ENCODE data around the gene ARL4D. TPM values are rescaled to one million over a fixed set of nuclear protein-coding genes. Genes with fewer than 3 reads are reported as not detected.
"Not testable (repeated sequence)": the region's sequence is repeated elsewhere in the genome, so short reads cannot be mapped to it uniquely, and the experiment has no call there.

Gene ARL4D
- total and polyA plus RNA-seq, 2 donors (not counting 1 experiment from before 2014, with no cell fraction given): 11.3 to 14.5 TPM

DNA sequence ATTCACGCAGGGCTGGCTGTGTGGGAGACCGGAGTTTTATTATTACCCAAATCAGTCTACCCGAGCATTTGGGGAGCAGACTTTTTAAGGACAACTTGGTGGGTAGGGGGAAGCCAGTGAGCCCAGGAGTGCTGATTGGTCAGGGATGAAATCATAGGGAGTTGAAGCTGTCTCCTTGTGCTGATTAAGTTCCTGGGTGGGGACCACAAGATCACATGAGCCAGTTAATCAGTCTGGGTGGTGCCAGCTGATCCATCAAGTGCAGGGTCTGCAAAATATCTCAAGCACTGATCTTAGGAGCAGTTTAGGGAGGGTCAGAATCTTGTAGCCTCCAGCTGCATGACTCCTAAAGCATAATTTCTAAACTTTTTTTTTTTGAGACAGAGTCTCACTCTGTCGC lies 22.9 kb upstream of the ARL4D start:
- ATAC-seq (ENCODE audit: low read depth); H3K4me3 Mint-ChIP-seq; H3K36me3 ChIP-seq (replicated peaks in 1 of 2; ENCODE audit: control extremely low read depth in 1 of 2, control insufficient read depth in 1 of 2, extremely low read depth in 1 of 2, insufficient read depth in 2 of 2, low read length in 1 of 2); H3K4me3 ChIP-seq (ENCODE audit: control extremely low read depth in 1 of 5, extremely low read depth in 1 of 5, insufficient read depth in 1 of 5, low read depth in 2 of 5, low read length in 4 of 5); H3K9ac ChIP-seq (ENCODE audit: low read length); H3K27ac ChIP-seq (ENCODE audit: low read length in 2 of 2); H3K27me3 ChIP-seq (replicated peaks in 1 of 4; ENCODE audit: control extremely low read depth in 1 of 4, control insufficient read depth in 3 of 4, insufficient read depth in 4 of 4, low read length in 3 of 4); H3K9me3 Mint-ChIP-seq (ENCODE audit: insufficient read depth); H3K27ac Mint-ChIP-seq; intact Hi-C loops (cut with micrococcal nuclease); DNase-seq; H4K20me1 ChIP-seq (ENCODE audit: control insufficient read depth, insufficient read depth, low read length, poor library complexity, severe bottlenecking); H3K79me2 ChIP-seq (ENCODE audit: control insufficient read depth, insufficient read depth, low read length); H2AFZ ChIP-seq (ENCODE audit: insufficient read depth, low read depth, low read length, poor library complexity, severe bottlenecking); H3K4me2 ChIP-seq (replicated peaks; ENCODE audit: low read depth, low read length, poor library complexity, severe bottlenecking); H3K27me3 Mint-ChIP-seq: not testable (repeated sequence)
- CTCF ChIA-PET: interaction anchor here (1.1 to 1.7 kb wide), 2 partner anchors 18 to 95 kb away, joined by 4 to 8 read pairs; no protein-coding TSS in a partner anchor
- peaks cover 4 to 22% (median 13%) of the 10 kb centered on the region in 3 donors for H3K9me3 ChIP-seq (ENCODE audit: control extremely low read depth in 1 of 3, control insufficient read depth in 2 of 3, insufficient read depth in 1 of 3, low read length in 2 of 3)
- POLR2A ChIA-PET: interaction anchor here (0.6 to 1.4 kb wide), 5 partner anchors 8 to 1088 kb away, joined by 3 to 7 read pairs (median 5); partner anchors contain the start of gene STAT5A
- 100% methylated on average over 1 of the region's 4 CpGs for WGBS (ENCODE audit: insufficient coverage)
- peaks cover 25 to 33% of the 10 kb centered on the region in 2 donors for H3K4me1 ChIP-seq (ENCODE audit: control insufficient read depth in 2 of 2, insufficient read depth in 2 of 2, low read length in 2 of 2)
- H3K4me1 Mint-ChIP-seq: peaks cover 36% of the 10 kb centered on the region

DNA sequence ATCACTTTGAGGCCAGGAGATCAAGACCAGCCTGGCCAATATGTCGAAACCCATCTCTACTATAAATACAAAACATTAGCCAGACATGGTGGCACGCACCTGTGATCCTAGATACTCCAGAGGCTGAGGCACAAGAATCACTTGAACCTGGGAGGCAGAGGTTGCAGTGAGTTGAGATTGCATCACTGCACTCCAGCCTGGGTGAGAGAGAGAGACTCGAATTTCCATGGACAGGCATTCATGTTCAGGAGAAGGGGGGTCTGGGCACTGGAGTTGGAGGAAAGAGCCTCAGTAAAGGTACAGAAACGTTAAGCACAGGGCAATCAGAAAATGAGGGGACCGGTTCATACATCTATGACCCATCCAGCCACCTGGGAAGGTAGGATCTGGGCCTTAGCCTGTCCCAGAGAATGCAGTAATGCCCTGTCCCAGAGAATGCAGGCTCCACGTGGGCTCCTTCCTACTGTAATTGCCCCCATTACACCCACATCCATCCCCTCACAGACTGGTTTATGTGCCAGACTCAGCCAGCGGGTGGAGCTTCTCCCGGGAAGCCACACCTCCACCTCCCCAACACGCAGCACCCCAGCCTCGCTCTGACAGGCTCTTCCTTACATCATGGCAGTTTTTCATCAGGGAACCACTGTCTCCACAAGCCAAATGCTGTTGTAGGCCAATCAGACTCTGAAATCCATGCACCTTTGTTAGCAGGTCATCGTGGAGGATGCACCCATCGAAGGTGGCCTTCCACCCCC lies 21.6 kb upstream of the ARL4D start:
- Mint-ChIP-seq H3K4me3 (no peak overlapping the region), H3K27me3 (no peaks in the 10 kb centered on the region), H3K4me1 (peaks cover 25% of the 10 kb centered on the region), H3K9me3 (ENCODE audit: insufficient read depth) (peaks cover 2% of the 10 kb centered on the region), H3K27ac (no peak overlapping the region)
- WGBS (ENCODE audit: insufficient coverage): 92% methylated on average over 8 of the region's 12 CpGs
- peaks cover 0 to 3% of the 10 kb centered on the region in 2 experiments for H3K36me3 ChIP-seq (replicated peaks in 1 of 2; ENCODE audit: control extremely low read depth in 1 of 2, control insufficient read depth in 1 of 2, extremely low read depth in 1 of 2, insufficient read depth in 2 of 2, low read length in 1 of 2)
- no peak overlapping the region for H3K27ac ChIP-seq (ENCODE audit: low read length in 2 of 2)
- DNase-seq: no peak
- H3K9me3 ChIP-seq (ENCODE audit: control extremely low read depth in 1 of 3, control insufficient read depth in 2 of 3, insufficient read depth in 1 of 3, low read length in 2 of 3): peaks cover 4 to 35% (median 18%) of the 10 kb centered on the region in 3 donors
- peaks cover 12 to 19% of the 10 kb centered on the region in 2 donors for H3K4me1 ChIP-seq (ENCODE audit: control insufficient read depth in 2 of 2, insufficient read depth in 2 of 2, low read length in 2 of 2)
- POLR2A ChIA-PET: interaction anchor here (1.3 to 1.6 kb wide), 2 partner anchors 7 to 9 kb away, joined by 3 to 5 read pairs; no protein-coding TSS in a partner anchor
- H3K79me2 ChIP-seq (ENCODE audit: control insufficient read depth, insufficient read depth, low read length): no peaks in the 10 kb centered on the region
- no peak overlapping the region for H2AFZ ChIP-seq (ENCODE audit: insufficient read depth, low read depth, low read length, poor library complexity, severe bottlenecking)
- intact Hi-C loops (cut with micrococcal nuclease): no loop called here
- no peak overlapping the region for H3K4me3 ChIP-seq (ENCODE audit: control extremely low read depth in 1 of 5, extremely low read depth in 1 of 5, insufficient read depth in 1 of 5, low read depth in 2 of 5, low read length in 4 of 5)
- no peaks in the 10 kb centered on the region for H3K27me3 ChIP-seq (replicated peaks in 1 of 4; ENCODE audit: control extremely low read depth in 1 of 4, control insufficient read depth in 3 of 4, insufficient read depth in 4 of 4, low read length in 3 of 4)
- CTCF ChIA-PET: interaction anchor here (2.0 kb wide), 1 partner anchor 17 kb away, joined by 8 read pairs; no protein-coding TSS in a partner anchor
- H3K4me2 ChIP-seq (replicated peaks; ENCODE audit: low read depth, low read length, poor library complexity, severe bottlenecking): no peak overlapping the region
- TF ChIP-seq EZH2 (IDR thresholded peaks at IDR 0.05; ENCODE audit: borderline replicate concordance, insufficient read depth, low read depth, low read length, poor library complexity, severe bottlenecking): no peak
- TF ChIP-seq, protein P1, sequence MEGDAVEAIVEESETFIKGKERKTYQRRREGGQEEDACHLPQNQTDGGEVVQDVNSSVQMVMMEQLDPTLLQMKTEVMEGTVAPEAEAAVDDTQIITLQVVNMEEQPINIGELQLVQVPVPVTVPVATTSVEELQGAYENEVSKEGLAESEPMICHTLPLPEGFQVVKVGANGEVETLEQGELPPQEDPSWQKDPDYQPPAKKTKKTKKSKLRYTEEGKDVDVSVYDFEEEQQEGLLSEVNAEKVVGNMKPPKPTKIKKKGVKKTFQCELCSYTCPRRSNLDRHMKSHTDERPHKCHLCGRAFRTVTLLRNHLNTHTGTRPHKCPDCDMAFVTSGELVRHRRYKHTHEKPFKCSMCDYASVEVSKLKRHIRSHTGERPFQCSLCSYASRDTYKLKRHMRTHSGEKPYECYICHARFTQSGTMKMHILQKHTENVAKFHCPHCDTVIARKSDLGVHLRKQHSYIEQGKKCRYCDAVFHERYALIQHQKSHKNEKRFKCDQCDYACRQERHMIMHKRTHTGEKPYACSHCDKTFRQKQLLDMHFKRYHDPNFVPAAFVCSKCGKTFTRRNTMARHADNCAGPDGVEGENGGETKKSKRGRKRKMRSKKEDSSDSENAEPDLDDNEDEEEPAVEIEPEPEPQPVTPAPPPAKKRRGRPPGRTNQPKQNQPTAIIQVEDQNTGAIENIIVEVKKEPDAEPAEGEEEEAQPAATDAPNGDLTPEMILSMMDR (IDR thresholded peaks at IDR 0.05): no peak
- no peak overlapping the region for H3K9ac ChIP-seq (ENCODE audit: low read length)
- no peak for ATAC-seq (ENCODE audit: low read depth)
- H4K20me1 ChIP-seq (ENCODE audit: control insufficient read depth, insufficient read depth, low read length, poor library complexity, severe bottlenecking): no peaks in the 10 kb centered on the region
